ENCODE data around the gene CR1L.

DNA sequence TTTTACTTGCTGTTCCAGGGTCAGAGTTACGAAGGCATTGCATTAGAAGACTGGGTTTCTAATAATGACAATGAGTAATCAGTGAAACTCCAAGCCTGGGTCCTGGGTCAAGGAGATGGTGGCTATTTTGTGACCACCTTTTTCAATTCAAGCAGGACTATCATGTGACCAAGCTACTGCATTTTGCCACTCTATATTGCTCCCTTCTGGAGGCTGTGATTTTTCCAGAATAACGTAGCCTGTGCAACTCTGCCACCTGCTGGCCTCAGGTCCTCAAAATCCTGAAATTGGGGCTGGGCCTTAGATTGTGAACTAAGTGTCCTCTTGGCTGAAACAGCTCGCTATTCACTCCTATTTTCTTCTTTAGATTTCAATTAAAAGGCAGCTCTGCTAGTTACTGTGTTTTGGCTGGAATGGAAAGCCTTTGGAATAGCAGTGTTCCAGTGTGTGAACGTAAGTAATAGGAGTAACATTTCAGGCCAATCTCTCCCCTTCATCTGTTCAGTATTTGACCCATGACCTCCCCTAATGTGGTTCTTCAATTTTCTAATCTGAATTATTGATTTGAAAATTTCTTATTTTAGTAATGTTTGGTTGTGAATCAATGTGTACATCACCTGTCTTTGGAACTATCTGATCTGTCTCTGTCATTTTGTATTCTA lies 54.0 kb downstream of the CR1L start:
- TF ChIP-seq CTCF (IDR thresholded peaks at IDR 0.05; ENCODE audit: poor library complexity) (peak; percentile 73), EZH2phosphoT487 (IDR thresholded peaks at IDR 0.05; ENCODE audit: low read depth, severe bottlenecking, unreplicated experiment) (no peak), EZH2 (IDR thresholded peaks at IDR 0.05; ENCODE audit: borderline replicate concordance) (no peak)
